ENCODE measurements around the gene PKDCC.

DNA sequence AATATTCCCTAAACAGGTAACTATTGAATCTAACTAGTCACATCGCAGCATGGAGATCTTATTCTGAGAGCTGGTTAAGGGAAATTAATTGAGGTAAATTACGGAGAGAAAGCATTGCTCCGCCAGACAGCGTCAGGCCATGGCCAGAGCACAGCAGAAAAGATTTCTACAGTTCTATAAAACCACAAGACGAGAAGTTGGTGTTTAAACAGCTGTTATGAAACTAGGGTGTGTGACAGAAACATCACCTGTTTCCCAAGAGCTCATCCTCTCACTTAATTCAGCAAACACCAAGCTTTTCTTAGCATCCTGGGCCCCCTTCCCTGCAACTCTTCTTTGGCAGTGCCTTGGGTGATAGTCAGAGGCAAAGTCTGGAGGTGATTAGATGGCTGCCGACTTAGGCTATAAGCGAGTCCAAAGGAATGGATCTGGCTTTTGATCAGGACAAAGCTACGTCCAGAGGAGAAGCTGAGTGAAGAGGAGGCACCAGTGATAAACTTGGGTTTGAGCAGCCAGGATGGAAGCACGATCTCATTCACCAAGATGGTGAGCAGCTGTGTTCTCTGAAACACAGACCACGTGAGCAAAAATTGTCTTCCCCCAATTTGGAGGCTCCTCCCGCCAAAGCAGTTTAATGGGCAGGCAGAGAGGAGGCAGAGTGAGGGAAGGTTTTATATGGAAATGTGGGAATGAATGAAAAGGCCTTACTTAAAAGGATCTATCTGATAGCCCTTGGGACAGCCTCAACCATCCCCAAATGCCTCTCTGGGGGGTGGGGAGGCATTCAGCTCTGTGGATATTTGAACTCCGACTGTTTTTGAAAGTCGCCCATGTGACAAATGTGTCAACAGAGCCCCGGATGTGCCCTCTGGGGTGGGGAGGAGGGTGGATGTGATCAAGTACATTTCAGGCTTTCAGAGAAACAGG lies 57.8 kb downstream of the PKDCC start:
- TF ChIP-seq, protein P1, sequence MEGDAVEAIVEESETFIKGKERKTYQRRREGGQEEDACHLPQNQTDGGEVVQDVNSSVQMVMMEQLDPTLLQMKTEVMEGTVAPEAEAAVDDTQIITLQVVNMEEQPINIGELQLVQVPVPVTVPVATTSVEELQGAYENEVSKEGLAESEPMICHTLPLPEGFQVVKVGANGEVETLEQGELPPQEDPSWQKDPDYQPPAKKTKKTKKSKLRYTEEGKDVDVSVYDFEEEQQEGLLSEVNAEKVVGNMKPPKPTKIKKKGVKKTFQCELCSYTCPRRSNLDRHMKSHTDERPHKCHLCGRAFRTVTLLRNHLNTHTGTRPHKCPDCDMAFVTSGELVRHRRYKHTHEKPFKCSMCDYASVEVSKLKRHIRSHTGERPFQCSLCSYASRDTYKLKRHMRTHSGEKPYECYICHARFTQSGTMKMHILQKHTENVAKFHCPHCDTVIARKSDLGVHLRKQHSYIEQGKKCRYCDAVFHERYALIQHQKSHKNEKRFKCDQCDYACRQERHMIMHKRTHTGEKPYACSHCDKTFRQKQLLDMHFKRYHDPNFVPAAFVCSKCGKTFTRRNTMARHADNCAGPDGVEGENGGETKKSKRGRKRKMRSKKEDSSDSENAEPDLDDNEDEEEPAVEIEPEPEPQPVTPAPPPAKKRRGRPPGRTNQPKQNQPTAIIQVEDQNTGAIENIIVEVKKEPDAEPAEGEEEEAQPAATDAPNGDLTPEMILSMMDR (IDR thresholded peaks at IDR 0.05), result no peak
- no peak for TF ChIP-seq POLR2A (IDR thresholded peaks at IDR 0.05)

All from testis (tissue), 2 donors.